Activated T-helper 1 cell treated with anti-CD3 and anti-CD28 coated beads, Interleukin-12 subunit alpha, Interleukin-12 subunit beta, Interleukin-2, Interleukin-4 antibody, amounts not matched to agents 30 ng/mL and 10 ng/mL and 1 ng/mL, durations not matched to agents 14 hours and 24 hours and 36 hours (primary cell): ENCODE measurements around the gene HLCS. TPM values are rescaled to one million over a fixed set of nuclear protein-coding genes. Genes with fewer than 3 reads are reported as not detected.

ENCODE experiments used
- DNase-seq: peaks from one replicate; pipeline ENCODE4 v3.0.0; 2021; ENCODE audit warnings: low spot score
- H3K27ac Mint-ChIP-seq: one replicate; pipeline ENCODE4 v1.8.0; 2021; ENCODE audit warnings: mild to moderate bottlenecking, mixed read lengths
- H3K27me3 Mint-ChIP-seq: one replicate; pipeline ENCODE4 v1.8.0; 2022; ENCODE audit warnings: mild to moderate bottlenecking, moderate library complexity, mixed read lengths; ENCODE audit not compliant: insufficient read depth
- H3K36me3 Mint-ChIP-seq: one replicate; pipeline ENCODE4 v1.8.0; 2021; ENCODE audit warnings: low read depth, mixed read lengths
- H3K4me1 Mint-ChIP-seq: one replicate; pipeline ENCODE4 v1.8.0; 2021; ENCODE audit warnings: low read depth, mixed read lengths
- H3K4me3 Mint-ChIP-seq: one replicate; pipeline ENCODE4 v1.8.0; 2021; ENCODE audit warnings: mild to moderate bottlenecking, moderate library complexity, mixed read lengths
- H3K9me3 Mint-ChIP-seq: one replicate; pipeline ENCODE4 v1.8.0; 2021; ENCODE audit warnings: mixed read lengths
- intact Hi-C: fragments of 100-400 bp; cut with micrococcal nuclease; formaldehyde crosslinking; loops from one replicate; pipeline ENCODE4 v1.15.1; 2024
- total RNA-seq: library from RNA; stranded (reverse); gene quantifications from 2 replicates; pipeline ENCODE4 v1.2.3, GENCODE V29; 2022

Gene HLCS
- total RNA-seq, 1 donor from 2014 or later, result 15.8 TPM

GRCh38 chr21:36718951-36719501 is 247.4 kb downstream of the HLCS start:
- intact Hi-C loops, result no loop called here
- Mint-ChIP-seq H3K4me1 (no peaks in the 10 kb centered on the region), H3K27me3 (peaks cover 38% of the 10 kb centered on the region), H3K36me3 (no peaks in the 10 kb centered on the region), H3K4me3 (no peak overlapping the region), H3K27ac (no peak overlapping the region), H3K9me3 (no peaks in the 10 kb centered on the region)
- DNase-seq, result no peak

- Mint-ChIP-seq H3K4me3 (no peak overlapping the region), H3K36me3 (no peaks in the 10 kb centered on the region), H3K9me3 (no peaks in the 10 kb centered on the region), H3K27me3 (peaks cover 46% of the 10 kb centered on the region), H3K27ac (no peak overlapping the region), H3K4me1 (peaks cover 2% of the 10 kb centered on the region)
- intact Hi-C loops, result no loop called here
- DNase-seq, result no peak
Measured at GRCh38 chr21:36717976-36718375, 248.5 kb downstream of the HLCS start.

- H3K9me3 Mint-ChIP-seq, result no peaks in the 10 kb centered on the region
- H3K36me3 Mint-ChIP-seq, result no peaks in the 10 kb centered on the region
- H3K4me3 Mint-ChIP-seq, result no peak overlapping the region
Measured at GRCh38 chr21:36716836-36717235, 249.6 kb downstream of the HLCS start.

GRCh38 chr21:36716387-36716786 is 250.1 kb downstream of the HLCS start:
- intact Hi-C loops, result no loop called here
- Mint-ChIP-seq H3K4me3 (no peak overlapping the region), H3K27me3 (peaks cover 55% of the 10 kb centered on the region), H3K27ac (no peak overlapping the region), H3K4me1 (peaks cover 9% of the 10 kb centered on the region), H3K36me3 (no peaks in the 10 kb centered on the region), H3K9me3 (no peaks in the 10 kb centered on the region)
- DNase-seq, result no peak

More at GRCh38 chr21:36716836-36717235, 249.6 kb downstream of the HLCS start:
- peaks cover 52% of the 10 kb centered on the region for H3K27me3 Mint-ChIP-seq
- H3K4me1 Mint-ChIP-seq, result peaks cover 9% of the 10 kb centered on the region
- H3K27ac Mint-ChIP-seq, result no peak overlapping the region
- intact Hi-C loops, result no loop called here
- no peak for DNase-seq

- Mint-ChIP-seq H3K9me3 (no peaks in the 10 kb centered on the region), H3K27ac (no peak overlapping the region), H3K36me3 (no peaks in the 10 kb centered on the region), H3K4me3 (no peak overlapping the region), H3K4me1 (peaks cover 9% of the 10 kb centered on the region), H3K27me3 (peaks cover 74% of the 10 kb centered on the region)
- no peak for DNase-seq
- intact Hi-C loops, result loop anchor here (5.0 kb wide), 1 partner anchor 294 kb away; the partner anchor contains the start of gene RIPPLY3
Measured at GRCh38 chr21:36713746-36714145, 252.7 kb downstream of the HLCS start.

- intact Hi-C loops, result loop anchor here (5.0 kb wide), 1 partner anchor 297 kb away; the partner anchor contains the start of gene RIPPLY3
- DNase-seq, result no peak
Measured at GRCh38 chr21:36710729-36711048, 255.8 kb downstream of the HLCS start.

GRCh38 chr21:36709868-36710728 is 256.4 kb downstream of the HLCS start:
- intact Hi-C loops, result loop anchor here (1.0 to 10.0 kb wide), 3 partner anchors 14 to 297 kb away; partner anchors contain the start of gene RIPPLY3
- Mint-ChIP-seq H3K27me3 (peaks cover 80% of the 10 kb centered on the region), H3K27ac (no peak overlapping the region), H3K4me3 (no peak overlapping the region), H3K36me3 (no peaks in the 10 kb centered on the region), H3K9me3 (no peaks in the 10 kb centered on the region), H3K4me1 (peaks cover 9% of the 10 kb centered on the region)
- no peak for DNase-seq

More at GRCh38 chr21:36710729-36711048, 255.8 kb downstream of the HLCS start:
- no peak overlapping the region for H3K4me3 Mint-ChIP-seq
- peaks cover 77% of the 10 kb centered on the region for H3K27me3 Mint-ChIP-seq
- peaks cover 9% of the 10 kb centered on the region for H3K4me1 Mint-ChIP-seq
- no peak overlapping the region for H3K27ac Mint-ChIP-seq
- no peaks in the 10 kb centered on the region for H3K9me3 Mint-ChIP-seq
- no peaks in the 10 kb centered on the region for H3K36me3 Mint-ChIP-seq

GRCh38 chr21:36709030-36709867 is 257.2 kb downstream of the HLCS start:
- Mint-ChIP-seq H3K27ac (no peak overlapping the region), H3K4me1 (peaks cover 9% of the 10 kb centered on the region), H3K27me3 (peaks cover 76% of the 10 kb centered on the region), H3K4me3 (no peak overlapping the region), H3K9me3 (no peaks in the 10 kb centered on the region), H3K36me3 (no peaks in the 10 kb centered on the region)
- DNase-seq, result no peak
- intact Hi-C loops, result loop anchor here (1.0 to 10.0 kb wide), 2 partner anchors 13 to 216 kb away; no protein-coding TSS in a partner anchor

- Mint-ChIP-seq H3K4me3 (no peak overlapping the region), H3K27ac (no peak overlapping the region), H3K9me3 (no peaks in the 10 kb centered on the region), H3K4me1 (peaks cover 9% of the 10 kb centered on the region), H3K27me3 (peaks cover 74% of the 10 kb centered on the region), H3K36me3 (no peaks in the 10 kb centered on the region)
- no peak for DNase-seq
- intact Hi-C loops, result loop anchor here (1.0 to 10.0 kb wide), 2 partner anchors 12 to 216 kb away; no protein-coding TSS in a partner anchor
Measured at GRCh38 chr21:36708286-36709029, 258.0 kb downstream of the HLCS start.

- no peaks in the 10 kb centered on the region for H3K36me3 Mint-ChIP-seq
- no peak overlapping the region for H3K27ac Mint-ChIP-seq
- no peaks in the 10 kb centered on the region for H3K9me3 Mint-ChIP-seq
- H3K4me1 Mint-ChIP-seq, result peaks cover 6% of the 10 kb centered on the region
- intact Hi-C loops, result loop anchor here (10.0 kb wide), 1 partner anchor 217 kb away; no protein-coding TSS in a partner anchor
- DNase-seq, result no peak
- H3K27me3 Mint-ChIP-seq, result peaks cover 75% of the 10 kb centered on the region
- no peak overlapping the region for H3K4me3 Mint-ChIP-seq
Measured at GRCh38 chr21:36707763-36708285, 258.6 kb downstream of the HLCS start.

GRCh38 chr21:36706951-36707762 is 259.3 kb downstream of the HLCS start:
- Mint-ChIP-seq H3K4me1 (no peaks in the 10 kb centered on the region), H3K9me3 (no peaks in the 10 kb centered on the region), H3K36me3 (no peaks in the 10 kb centered on the region), H3K4me3 (no peak overlapping the region), H3K27ac (peak overlapping the region; percentile 36), H3K27me3 (peaks cover 75% of the 10 kb centered on the region)
- DNase-seq, result no peak
- intact Hi-C loops, result loop anchor here (10.0 kb wide), 1 partner anchor 218 kb away; no protein-coding TSS in a partner anchor
